Measurements from ENCODE around the gene ESRRG. TPM values are rescaled to one million over a fixed set of nuclear protein-coding genes. Genes with fewer than 3 reads are reported as not detected.
A peak's percentile ranks its signal among the peaks of the same experiment; 100 is the strongest.

The ESRRG gene
- polyA plus RNA-seq, 4 donors, result 1.9 to 54.3 (median 42.6) TPM

GRCh38 chr1:216641669-216642460 is 81.4 kb downstream of the ESRRG start:
- DNase-seq (ENCODE audit: low read depth in 4 of 4, low spot score in 3 of 4), result no peak

DNA sequence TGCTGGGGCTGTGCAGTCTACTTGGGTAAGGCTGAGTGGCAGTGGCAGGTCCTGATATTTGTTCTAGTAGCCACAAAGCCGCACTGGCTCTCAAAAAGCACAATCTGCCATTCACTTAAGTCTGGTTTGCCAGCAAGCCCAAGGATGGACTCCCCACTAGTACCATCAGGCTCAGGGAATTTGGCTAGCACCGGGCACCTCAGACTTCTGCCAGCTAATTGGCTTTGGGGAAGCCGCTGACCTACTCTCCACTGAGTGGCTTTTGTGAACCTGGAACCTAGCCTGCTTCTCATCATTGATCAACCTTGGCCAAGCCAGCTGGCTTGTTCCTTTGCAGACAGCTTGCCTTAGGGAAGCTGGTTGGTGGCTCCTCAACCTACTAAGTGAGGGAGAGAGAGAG is 83.1 kb downstream of the ESRRG start:
- DNase-seq (ENCODE audit: low read depth in 4 of 4, low spot score in 3 of 4), result no peak

GRCh38 chr1:216632980-216633379 is 90.2 kb downstream of the ESRRG start:
- DNase-seq (ENCODE audit: low read depth in 4 of 4, low spot score in 3 of 4), result no peak

- no peak for DNase-seq (ENCODE audit: low read depth in 4 of 4, low spot score in 3 of 4)
Measured at GRCh38 chr1:216630532-216630931, 92.7 kb downstream of the ESRRG start.

DNA sequence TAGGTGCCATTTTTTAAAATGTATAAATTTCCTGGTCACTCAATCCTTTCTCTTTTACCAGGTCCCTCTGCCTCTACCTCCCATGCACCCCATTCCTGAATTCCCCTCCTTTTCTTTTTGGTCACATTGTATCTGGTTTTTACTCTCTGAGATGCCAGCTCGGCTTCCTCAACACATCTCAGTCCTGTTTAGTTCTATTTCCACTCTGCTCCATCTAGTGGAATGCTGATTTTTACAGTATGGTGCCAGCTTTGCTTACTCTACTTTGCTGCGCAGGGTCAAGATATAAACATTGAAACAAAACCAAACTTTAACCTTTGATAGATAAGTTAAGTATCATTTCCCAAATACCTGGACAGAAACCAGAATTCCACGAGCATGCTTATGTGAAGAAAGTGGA is 96.0 kb downstream of the ESRRG start:
- DNase-seq (ENCODE audit: low read depth in 4 of 4, low spot score in 3 of 4), result no peak

DNA sequence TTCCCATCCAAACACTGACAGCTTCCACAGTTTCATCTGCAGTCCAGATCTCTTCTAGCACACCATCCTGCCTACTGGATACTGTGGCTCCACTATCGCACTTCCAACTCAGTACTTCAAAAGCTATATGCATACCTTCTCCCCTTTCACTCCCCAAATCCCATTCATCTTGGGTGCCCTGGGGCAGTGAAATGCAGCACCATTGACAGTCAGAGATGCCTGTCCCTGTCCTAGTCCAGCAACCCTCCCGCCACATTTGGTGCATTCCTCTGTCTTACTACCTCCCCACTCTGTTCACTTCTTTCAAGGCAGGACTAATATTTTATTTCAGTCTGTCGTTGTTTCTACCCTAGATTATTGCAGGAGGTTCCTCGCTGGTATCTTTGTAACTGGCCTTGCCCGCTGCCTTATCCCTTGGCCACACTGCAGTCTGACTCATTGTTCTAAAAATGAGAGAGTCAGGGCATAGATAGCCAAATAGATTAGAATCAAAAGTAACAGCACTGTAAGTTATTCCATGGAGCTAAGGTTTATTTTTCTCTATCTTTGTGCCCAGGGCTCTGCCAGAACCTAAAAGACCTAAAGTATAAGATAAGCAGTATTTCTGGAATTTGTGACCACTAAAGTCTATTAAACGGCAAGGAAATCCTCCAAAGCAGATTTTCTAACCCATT is 96.7 kb downstream of the ESRRG start:
- no peak for DNase-seq (ENCODE audit: low read depth in 4 of 4, low spot score in 3 of 4)

GRCh38 chr1:216621536-216621935 is 101.7 kb downstream of the ESRRG start:
- no peak for DNase-seq (ENCODE audit: low read depth in 4 of 4, low spot score in 3 of 4)

DNA sequence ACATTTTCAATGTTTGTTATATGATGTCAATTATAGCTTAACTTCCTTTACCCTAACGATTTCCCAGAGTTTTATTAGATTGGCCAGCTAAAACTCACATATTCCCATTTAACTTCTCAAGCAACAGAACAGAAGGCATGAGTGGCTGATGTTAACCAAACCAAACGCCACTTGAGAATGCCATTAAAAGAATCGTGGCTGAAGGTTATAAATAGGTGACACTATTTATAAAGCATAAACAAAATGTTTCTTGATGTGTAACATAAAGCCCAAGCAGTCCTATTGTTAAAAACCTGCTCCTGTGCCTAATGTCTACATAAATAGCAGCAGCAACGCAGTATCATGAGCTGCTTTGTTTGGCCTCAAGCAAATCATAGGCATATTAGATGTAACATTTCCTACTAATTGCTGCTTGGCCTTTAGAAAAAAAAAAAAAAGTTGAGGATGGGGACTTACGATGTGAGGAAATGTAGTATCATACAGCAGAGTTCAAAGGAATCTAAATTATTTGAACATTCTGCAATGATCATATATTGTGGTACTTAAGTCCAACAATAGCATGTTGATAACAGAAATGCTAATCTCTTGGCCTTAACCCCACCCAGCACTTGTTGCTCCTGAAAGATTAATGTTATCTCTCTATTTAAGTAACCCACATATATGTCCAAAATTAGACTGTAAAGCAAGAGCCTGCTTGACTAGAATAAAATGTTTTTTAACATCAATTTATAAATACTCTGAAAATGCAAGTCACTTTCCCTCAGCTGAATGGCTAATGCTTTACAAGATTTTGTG is 106.0 kb downstream of the ESRRG start:
- no peak for DNase-seq (ENCODE audit: low read depth in 4 of 4, low spot score in 3 of 4)

DNA sequence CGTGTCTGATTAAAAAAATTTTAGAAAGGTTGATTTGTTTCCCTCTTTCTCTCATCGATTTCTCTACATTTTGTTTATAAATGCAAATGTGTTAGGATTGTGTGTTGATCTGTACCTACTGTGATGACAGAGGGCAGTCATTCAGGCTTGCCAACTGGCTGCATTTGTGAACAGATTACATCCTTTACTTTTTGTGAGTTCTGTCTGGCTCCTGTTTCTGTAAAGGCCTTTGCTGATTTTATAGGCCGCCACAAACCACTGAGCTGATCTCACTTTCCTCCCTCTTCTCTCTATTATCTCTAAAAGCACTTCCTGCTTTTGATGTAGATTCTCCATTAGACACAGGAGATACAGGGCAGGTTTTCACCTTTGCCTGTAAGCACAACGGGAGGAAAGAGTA is 106.8 kb downstream of the ESRRG start:
- DNase-seq (ENCODE audit: low read depth in 4 of 4, low spot score in 3 of 4), result no peak

GRCh38 chr1:216614011-216614934 is 109.0 kb downstream of the ESRRG start:
- no peak for DNase-seq (ENCODE audit: low read depth in 4 of 4, low spot score in 3 of 4)

GRCh38 chr1:216612291-216612690 is 110.9 kb downstream of the ESRRG start:
- DNase-seq (ENCODE audit: low read depth in 4 of 4, low spot score in 3 of 4), result no peak

GRCh38 chr1:216607067-216607697 is 116.0 kb downstream of the ESRRG start:
- DNase-seq (ENCODE audit: low read depth in 4 of 4, low spot score in 3 of 4), result no peak

GRCh38 chr1:216606047-216606637 is 117.1 kb downstream of the ESRRG start:
- no peak for DNase-seq (ENCODE audit: low read depth in 4 of 4, low spot score in 3 of 4)

GRCh38 chr1:216604771-216605170 is 118.5 kb downstream of the ESRRG start:
- no peak for DNase-seq (ENCODE audit: low read depth in 4 of 4, low spot score in 3 of 4)

GRCh38 chr1:216600730-216601609 is 122.3 kb downstream of the ESRRG start:
- peak; percentile 66 to 70 (median 70) for DNase-seq (ENCODE audit: low read depth in 4 of 4, low spot score in 3 of 4)

GRCh38 chr1:216599851-216600250 is 123.4 kb downstream of the ESRRG start:
- no peak for DNase-seq (ENCODE audit: low read depth in 4 of 4, low spot score in 3 of 4)

DNA sequence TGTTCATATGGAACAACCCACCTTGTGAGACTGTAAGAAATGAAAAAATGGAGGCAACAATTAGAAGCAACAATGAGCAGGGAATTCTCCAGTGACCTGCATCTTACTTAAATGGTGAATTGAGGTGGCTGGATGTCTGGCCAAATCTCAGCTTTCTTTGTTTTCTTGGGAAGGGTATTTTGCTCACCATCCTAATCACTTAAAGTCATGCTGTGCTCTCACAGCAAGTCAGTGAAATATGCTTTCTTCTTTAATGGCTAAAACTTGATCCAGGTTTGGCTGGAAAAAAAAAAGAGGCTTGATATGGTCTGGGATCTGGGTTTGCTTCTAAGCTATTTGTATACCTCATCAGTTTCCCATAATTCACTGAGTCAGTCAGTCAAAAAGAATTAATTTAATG is 124.8 kb downstream of the ESRRG start:
- no peak for DNase-seq (ENCODE audit: low read depth in 4 of 4, low spot score in 3 of 4)

GRCh38 chr1:216596281-216596862 is 126.9 kb downstream of the ESRRG start:
- DNase-seq (ENCODE audit: low read depth in 4 of 4, low spot score in 3 of 4), result peak in 2 of 4 donors; percentile 2 to 19
